HepG2 (cell line): ENCODE measurements around the gene SEMA3F. TPM values are rescaled to one million over a fixed set of nuclear protein-coding genes. Genes with fewer than 3 reads are reported as not detected.

ENCODE experiments used
- AGO2 ChIP-seq: fragments of 200-400 bp; formaldehyde crosslinking; optimal IDR thresholded peaks from 2 replicates; pipeline ENCODE3; 2017; ENCODE audit warnings: mild to moderate bottlenecking, low read depth, low read length, moderate library complexity
- CENPX ChIP-seq: sonication (generic); formaldehyde crosslinking; IDR thresholded peaks from 2 replicates; pipeline ENCODE4 v1.9.0; 2021; ENCODE audit warnings: mild to moderate bottlenecking, missing genetic modification reagents, moderate library complexity
- HOXA9 ChIP-seq: sonication (generic); formaldehyde crosslinking; IDR thresholded peaks from 2 replicates; pipeline ENCODE4 v1.8.1; 2022; ENCODE audit warnings: missing genetic modification reagents, mild to moderate bottlenecking, moderate library complexity, borderline replicate concordance
- NCOA1 ChIP-seq: sonication (generic); formaldehyde crosslinking; IDR thresholded peaks from 2 replicates; pipeline ENCODE4 v1.9.0; 2021; ENCODE audit warnings: missing genetic modification reagents
- PPARG ChIP-seq: conservative IDR thresholded peaks from 2 replicates; pipeline ENCODE4 v1.6.1; 2016; ENCODE audit warnings: missing biosample characterization, missing genetic modification reagents
- SSRP1 ChIP-seq: IDR thresholded peaks from 2 replicates; pipeline ENCODE4 v1.6.1; 2016; ENCODE audit warnings: control low read depth
- SYNCRIP ChIP-seq: fragments of 200-400 bp; formaldehyde crosslinking; IDR thresholded peaks from 2 replicates; pipeline ENCODE4 v1.6.1; 2018; ENCODE audit warnings: mild to moderate bottlenecking, low read depth, low read length; ENCODE audit not compliant: insufficient read depth
- ZBTB2 ChIP-seq: sonication (generic); formaldehyde crosslinking; IDR thresholded peaks from 2 replicates; pipeline ENCODE4 v1.8.0; 2022; ENCODE audit warnings: low read depth, missing genetic modification reagents
- ZBTB44 ChIP-seq: sonication (generic); formaldehyde crosslinking; IDR thresholded peaks from 2 replicates; pipeline ENCODE4 v1.4.0; 2020; ENCODE audit warnings: missing genetic modification reagents
- ZMAT3 ChIP-seq: sonication (generic); formaldehyde crosslinking; conservative IDR thresholded peaks from 2 replicates; pipeline ENCODE4 v1.7.0; 2021; ENCODE audit warnings: missing genetic modification reagents
- ZNF143 ChIP-seq: sonication (generic); formaldehyde crosslinking; IDR thresholded peaks from 2 replicates; pipeline ENCODE4 v1.4.0; 2020; ENCODE audit warnings: missing genetic modification reagents
- ZNF282 ChIP-seq: fragments of 450-650 bp; IDR thresholded peaks from 2 replicates; pipeline ENCODE4 v1.6.1; 2018; ENCODE audit not compliant: partially characterized antibody
- ZNF484 ChIP-seq: sonication (generic); formaldehyde crosslinking; IDR thresholded peaks from 2 replicates; pipeline ENCODE4 v1.5.1; 2020; ENCODE audit warnings: mild to moderate bottlenecking, low read depth, missing genetic modification reagents, borderline replicate concordance
- ZNF510 ChIP-seq: sonication (generic); formaldehyde crosslinking; IDR thresholded peaks from 2 replicates; pipeline ENCODE4 v1.4.0; 2020; ENCODE audit warnings: low read depth, mild to moderate bottlenecking, missing genetic modification reagents
- ZNF781 ChIP-seq: sonication (generic); formaldehyde crosslinking; IDR thresholded peaks from 2 replicates; pipeline ENCODE4 v1.5.1; 2020; ENCODE audit warnings: borderline replicate concordance, mild to moderate bottlenecking, missing genetic modification reagents; ENCODE audit errors: not compliant biosample characterization
- polyA plus RNA-seq, 8 experiments: library from polyadenylated mRNA; depleted of rRNA in 3 of 8; stranded (reverse) in 7 of 8; unstranded in 1 of 8; fragments of >200 nt; fragmentation: Illumina TruSeq in 4 of 8; extraction: Trizol in 4 of 8; gene quantifications; 2 replicates each; pipeline versions ENCODE4 v1.2.1 to v1.2.3, GENCODE V29; 2011 to 2016; ENCODE audit warnings: low read depth in 4 of 8, missing spikeins in 1 of 8, mixed read lengths in 1 of 8; ENCODE audit not compliant: insufficient read depth in 1 of 8
- total RNA-seq, 5 experiments: library from RNA; depleted of rRNA; stranded (reverse); fragments of >200 nt; fragmentation: Illumina TruSeq; extraction: Trizol; gene quantifications; 2 replicates each; pipeline ENCODE4 v1.2.3, GENCODE V29; 2016; ENCODE audit warnings: low read depth in 1 of 5
- TF ChIP-seq, protein P1 (sequence below): sonication (generic); formaldehyde crosslinking; IDR thresholded peaks from 2 replicates; pipeline ENCODE4 v1.4.0; 2020; ENCODE audit warnings: missing genetic modification reagents
- TF ChIP-seq, protein P2 (sequence below): sonication (generic); formaldehyde crosslinking; conservative IDR thresholded peaks from 2 replicates; pipeline ENCODE4 v1.5.0; 2020; ENCODE audit warnings: missing genetic modification reagents

Gene SEMA3F
- total and polyA plus RNA-seq, 2 of the 13 experiments (the other 11 are each of a cell fraction or from before 2014, with no cell fraction given) = 7.6 to 17.2 TPM

- TF ChIP-seq, protein P1, sequence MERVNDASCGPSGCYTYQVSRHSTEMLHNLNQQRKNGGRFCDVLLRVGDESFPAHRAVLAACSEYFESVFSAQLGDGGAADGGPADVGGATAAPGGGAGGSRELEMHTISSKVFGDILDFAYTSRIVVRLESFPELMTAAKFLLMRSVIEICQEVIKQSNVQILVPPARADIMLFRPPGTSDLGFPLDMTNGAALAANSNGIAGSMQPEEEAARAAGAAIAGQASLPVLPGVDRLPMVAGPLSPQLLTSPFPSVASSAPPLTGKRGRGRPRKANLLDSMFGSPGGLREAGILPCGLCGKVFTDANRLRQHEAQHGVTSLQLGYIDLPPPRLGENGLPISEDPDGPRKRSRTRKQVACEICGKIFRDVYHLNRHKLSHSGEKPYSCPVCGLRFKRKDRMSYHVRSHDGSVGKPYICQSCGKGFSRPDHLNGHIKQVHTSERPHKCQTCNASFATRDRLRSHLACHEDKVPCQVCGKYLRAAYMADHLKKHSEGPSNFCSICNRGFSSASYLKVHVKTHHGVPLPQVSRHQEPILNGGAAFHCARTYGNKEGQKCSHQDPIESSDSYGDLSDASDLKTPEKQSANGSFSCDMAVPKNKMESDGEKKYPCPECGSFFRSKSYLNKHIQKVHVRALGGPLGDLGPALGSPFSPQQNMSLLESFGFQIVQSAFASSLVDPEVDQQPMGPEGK = peak; percentile 100
- no peak for TF ChIP-seq ZBTB44 (CRISPR knock-in tag)
- no peak for TF ChIP-seq SYNCRIP
- no peak; the same call in 1 of the 2 replicates for TF ChIP-seq ZNF143 (CRISPR knock-in tag)
- TF ChIP-seq, protein P2, sequence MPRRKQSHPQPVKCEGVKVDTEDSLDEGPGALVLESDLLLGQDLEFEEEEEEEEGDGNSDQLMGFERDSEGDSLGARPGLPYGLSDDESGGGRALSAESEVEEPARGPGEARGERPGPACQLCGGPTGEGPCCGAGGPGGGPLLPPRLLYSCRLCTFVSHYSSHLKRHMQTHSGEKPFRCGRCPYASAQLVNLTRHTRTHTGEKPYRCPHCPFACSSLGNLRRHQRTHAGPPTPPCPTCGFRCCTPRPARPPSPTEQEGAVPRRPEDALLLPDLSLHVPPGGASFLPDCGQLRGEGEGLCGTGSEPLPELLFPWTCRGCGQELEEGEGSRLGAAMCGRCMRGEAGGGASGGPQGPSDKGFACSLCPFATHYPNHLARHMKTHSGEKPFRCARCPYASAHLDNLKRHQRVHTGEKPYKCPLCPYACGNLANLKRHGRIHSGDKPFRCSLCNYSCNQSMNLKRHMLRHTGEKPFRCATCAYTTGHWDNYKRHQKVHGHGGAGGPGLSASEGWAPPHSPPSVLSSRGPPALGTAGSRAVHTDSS (CRISPR knock-in tag) = no peak
- peak; percentile 52; the same call in 1 of the 2 replicates for TF ChIP-seq HOXA9 (CRISPR knock-in tag)
- TF ChIP-seq NCOA1 (CRISPR knock-in tag) = peak; percentile 95; the same call in 1 of the 2 replicates
- no peak for TF ChIP-seq ZNF484
- TF ChIP-seq CENPX = no peak
- no peak for TF ChIP-seq ZNF282
- TF ChIP-seq PPARG (CRISPR knock-in tag) = peak; percentile 95
- no peak for TF ChIP-seq SSRP1 (CRISPR knock-in tag)
- TF ChIP-seq ZMAT3 = no peak
- peak; percentile 61 for TF ChIP-seq ZNF781 (CRISPR knock-in tag)
- peak; percentile 27; the same call in 1 of the 2 replicates for TF ChIP-seq ZNF510
- peak; percentile 34 for TF ChIP-seq AGO2
- TF ChIP-seq ZBTB2 (CRISPR knock-in tag) = no peak
Observed at GRCh38 chr3:50208677-50209344, 53.7 kb downstream of the SEMA3F start (continued).
